ENCODE results near the gene LRMDA.

LRMDA gene

DNA sequence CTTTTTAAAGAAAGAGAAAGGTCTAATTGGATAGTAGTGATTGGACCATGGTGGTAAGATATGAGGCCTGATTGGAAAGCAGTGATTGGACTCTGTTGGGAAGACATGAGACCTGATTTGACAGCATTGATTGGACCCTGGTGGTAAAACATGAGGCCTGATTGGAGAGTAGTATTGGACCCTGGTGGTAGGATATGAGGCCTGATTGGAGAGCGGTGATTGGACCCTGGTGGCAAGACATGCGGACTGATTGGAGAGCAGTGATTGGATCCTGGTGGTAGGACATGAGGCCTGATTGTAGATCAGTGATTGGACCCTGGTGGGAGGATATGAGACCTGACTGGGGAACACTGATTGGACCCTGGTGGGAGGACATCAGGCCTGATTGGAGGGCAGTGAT, 444.3 kb downstream of the LRMDA start:
- no peak for DNase-seq (ENCODE audit: low spot score)

DNA sequence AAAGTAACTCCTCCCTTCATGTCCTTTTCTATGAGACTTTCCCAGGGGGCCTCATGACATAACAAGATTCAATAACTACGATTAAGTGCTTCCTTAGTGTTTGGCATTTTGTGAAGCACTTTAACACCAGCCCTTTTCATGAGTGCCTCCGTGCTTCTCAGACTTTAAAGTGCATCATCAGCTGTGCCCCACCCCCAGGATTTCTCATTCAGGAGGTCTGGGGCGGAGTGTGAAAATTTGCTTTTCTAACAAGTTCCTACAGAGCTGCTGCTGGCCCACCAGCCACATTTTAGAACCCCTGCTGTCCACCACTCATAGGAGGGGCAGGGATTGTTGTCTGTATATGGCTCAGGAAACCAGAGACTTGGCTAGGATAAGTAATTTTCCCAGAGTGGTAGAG, 445.3 kb downstream of the LRMDA start:
- DNase-seq (ENCODE audit: low spot score): no peak

GRCh38 chr10:75877877-75878276, 446.5 kb downstream of the LRMDA start:
- no peak for DNase-seq (ENCODE audit: low spot score)

- DNase-seq (ENCODE audit: low spot score): no peak
Measured at GRCh38 chr10:75878586-75878985, 447.2 kb downstream of the LRMDA start.

- DNase-seq (ENCODE audit: low spot score): no peak
Measured at GRCh38 chr10:75880031-75880775, 448.8 kb downstream of the LRMDA start.

GRCh38 chr10:75883081-75884072, 452.0 kb downstream of the LRMDA start:
- DNase-seq (ENCODE audit: low spot score): no peak

- DNase-seq (ENCODE audit: low spot score): no peak
Measured at GRCh38 chr10:75884808-75885207, 453.4 kb downstream of the LRMDA start.

DNA sequence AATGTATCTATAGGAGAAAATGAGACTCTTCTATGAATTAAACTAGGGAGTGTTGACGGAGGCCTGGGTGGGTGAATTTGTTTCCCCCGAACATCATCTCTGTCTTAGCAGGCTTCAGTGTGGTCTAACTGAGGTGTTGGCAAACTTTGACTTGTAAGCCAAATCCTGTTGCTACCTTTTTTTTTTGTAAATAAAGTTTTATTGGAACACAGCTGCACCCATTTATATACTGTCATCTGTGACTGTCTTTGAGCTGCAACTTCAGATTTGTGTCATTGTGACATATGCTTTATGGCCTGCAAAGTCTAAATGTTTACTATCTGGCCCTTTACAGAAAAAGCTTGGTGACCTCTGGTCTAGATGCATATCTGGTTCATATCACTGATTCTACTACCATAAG, 455.9 kb downstream of the LRMDA start:
- DNase-seq (ENCODE audit: low spot score): no peak

GRCh38 chr10:75887992-75888680, 456.7 kb downstream of the LRMDA start:
- DNase-seq (ENCODE audit: low spot score): no peak

DNA sequence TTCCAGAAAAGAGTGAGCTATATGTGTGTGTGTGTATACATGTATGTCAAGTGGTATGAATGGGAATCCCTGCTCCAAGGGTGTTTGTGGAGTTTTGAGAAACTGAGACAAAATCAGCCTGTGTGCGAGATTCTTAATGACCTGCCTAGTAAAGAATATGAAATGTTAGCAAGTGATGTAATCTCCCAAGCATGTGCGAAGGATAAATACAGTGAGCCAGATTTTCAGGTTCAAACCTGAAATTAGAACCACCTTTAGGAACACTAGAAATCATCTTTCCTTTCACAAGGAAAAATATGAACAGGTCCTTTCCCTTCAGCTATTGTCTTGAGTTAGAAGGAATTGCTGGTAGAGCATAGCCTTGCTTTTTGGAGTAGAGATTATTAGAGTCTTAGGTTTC, 457.6 kb downstream of the LRMDA start:
- DNase-seq (ENCODE audit: low spot score): no peak

DNA sequence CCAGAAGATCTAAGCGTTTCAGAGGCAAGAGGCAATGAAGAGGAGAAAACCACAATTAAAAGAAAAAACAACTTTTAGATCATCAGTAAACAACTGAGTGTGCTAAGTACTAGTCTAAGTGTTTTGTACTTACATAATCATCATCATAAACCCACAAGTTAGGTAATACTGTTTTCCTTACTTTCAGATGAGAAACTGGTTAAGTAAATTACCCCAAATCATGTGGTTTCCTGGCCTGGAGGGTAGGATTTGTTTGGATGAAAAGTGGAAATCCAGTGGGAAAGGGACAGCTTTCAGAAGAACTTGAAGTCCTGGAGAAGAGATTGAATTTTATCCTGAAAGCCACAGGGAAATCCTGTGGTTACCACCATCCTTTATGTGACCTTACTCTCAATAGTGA, 463.3 kb downstream of the LRMDA start:
- no peak for DNase-seq (ENCODE audit: low spot score)

GRCh38 chr10:75895259-75895658, 463.8 kb downstream of the LRMDA start:
- DNase-seq (ENCODE audit: low spot score): no peak

GRCh38 chr10:75899816-75900390, 468.5 kb downstream of the LRMDA start:
- no peak for DNase-seq (ENCODE audit: low spot score)

- DNase-seq (ENCODE audit: low spot score): no peak
Measured at GRCh38 chr10:75902816-75903215, 471.4 kb downstream of the LRMDA start.

GRCh38 chr10:75904499-75905283, 473.3 kb downstream of the LRMDA start:
- DNase-seq (ENCODE audit: low spot score): no peak

DNA sequence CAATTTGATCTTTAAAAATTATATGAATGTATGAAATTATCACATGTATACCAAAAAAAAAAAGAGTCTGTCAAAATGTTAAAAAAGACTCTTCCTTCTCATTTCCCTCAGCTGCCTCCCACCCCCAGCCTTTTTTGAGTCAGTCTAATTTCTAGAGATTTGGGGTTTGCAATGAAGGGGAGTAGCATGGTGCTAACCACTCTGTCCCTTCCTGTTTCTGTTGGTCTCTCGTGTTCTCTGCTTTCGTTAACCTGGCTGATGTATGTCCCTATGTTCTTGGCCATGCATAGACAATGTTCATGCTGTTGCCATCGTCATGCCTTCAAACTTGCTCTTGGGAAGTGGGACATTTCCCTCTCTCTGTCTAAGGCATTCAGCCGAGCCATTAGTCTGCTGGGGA, 474.1 kb downstream of the LRMDA start:
- no peak for DNase-seq (ENCODE audit: low spot score)

DNA sequence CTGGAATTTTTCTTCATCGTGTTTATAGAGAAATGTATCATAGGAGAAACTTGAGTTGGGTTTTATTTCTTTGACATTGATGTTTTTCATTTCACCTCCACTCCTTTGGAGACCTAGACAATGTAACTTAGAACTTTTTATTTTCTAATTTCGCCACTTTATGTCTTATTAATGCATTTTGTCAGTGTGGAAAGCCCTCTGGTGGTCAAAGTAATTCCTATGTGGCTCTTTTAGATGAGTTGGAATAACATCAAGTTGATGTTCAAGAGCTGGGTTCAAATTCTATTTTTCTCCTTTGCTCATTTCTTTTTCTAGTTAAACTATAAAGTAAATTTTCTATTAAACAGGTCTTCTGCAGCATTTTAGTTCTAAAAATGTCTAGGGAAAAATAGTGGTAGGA, 478.6 kb downstream of the LRMDA start:
- DNase-seq (ENCODE audit: low spot score): no peak

GRCh38 chr10:75911426-75911825, 480.0 kb downstream of the LRMDA start:
- no peak for DNase-seq (ENCODE audit: low spot score)

- DNase-seq (ENCODE audit: low spot score): no peak
Measured at GRCh38 chr10:75916906-75917305, 485.5 kb downstream of the LRMDA start.

DNA sequence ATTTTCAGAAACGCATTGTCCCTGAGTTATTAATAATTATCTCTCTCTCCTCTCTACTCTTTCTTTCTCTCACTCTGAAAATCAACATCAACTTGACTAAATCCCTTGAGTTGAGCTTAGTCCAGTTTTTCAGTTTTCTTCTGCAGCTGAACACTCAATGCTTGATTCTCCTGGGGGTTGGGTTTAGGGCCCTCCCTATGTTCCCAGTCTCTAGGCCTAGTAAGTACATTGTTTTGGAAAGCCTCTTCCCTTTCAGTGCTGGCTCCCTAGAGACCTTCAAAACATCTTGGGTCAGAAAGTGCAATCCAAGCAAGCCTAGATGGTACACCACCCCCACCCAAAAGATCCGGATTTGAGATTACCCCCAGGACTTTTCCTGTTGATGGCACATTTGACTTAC, 488.5 kb downstream of the LRMDA start:
- DNase-seq (ENCODE audit: low spot score): no peak

- DNase-seq (ENCODE audit: low spot score): no peak
Measured at GRCh38 chr10:75922435-75922834, 491.0 kb downstream of the LRMDA start.

Measured in putamen (tissue), 1 donor.